HUDEP-2 (cell line): ENCODE results near the gene CTIF.

ENCODE experiments used
- DNase-seq, 76 experiments: peaks; one replicate each; lab custom pipeline; 2025; ENCODE audit not compliant: unreplicated experiment in 76 of 76; lab: John Stamatoyannopoulos, UW

CTIF gene

DNA sequence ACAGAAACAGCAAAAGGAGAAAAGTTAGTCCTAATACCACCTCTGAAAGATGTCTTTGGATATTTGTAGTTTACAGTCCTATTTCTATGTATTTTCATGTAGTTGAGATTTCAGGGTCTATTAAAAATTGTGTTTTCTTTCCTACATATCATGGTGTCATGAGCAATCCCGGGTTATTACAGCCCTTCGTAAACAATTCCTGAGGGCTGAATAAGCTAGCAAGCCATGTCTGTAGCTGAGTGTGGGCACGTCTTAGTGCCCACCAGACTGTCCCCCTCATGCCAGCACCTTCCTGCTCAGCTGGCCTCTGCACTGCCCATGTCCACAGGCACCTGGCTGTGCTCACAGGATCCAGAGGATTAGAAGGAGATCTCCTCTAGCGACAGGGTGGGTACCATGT, 60.6 kb downstream of the CTIF start:
- DNase-seq = no peak

DNA sequence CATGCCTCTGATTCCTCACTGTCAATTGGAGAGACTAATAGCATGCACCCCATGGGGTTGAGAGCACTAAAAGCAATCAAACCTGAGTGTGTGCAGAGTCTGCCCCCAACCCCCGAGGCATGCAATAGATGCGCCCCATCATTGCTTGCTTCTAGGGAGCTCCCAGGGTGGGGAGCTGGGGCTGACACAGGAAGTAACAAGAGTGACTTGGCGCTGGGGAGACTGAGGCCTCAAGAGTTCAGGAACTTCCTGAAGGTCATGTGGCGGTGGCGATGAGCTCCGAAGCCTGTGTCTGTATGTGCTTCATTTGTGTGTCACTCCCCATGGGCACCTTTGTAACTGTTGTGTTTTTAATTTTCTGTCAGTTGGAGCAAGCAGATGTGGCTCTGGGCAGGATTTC, 61.2 kb downstream of the CTIF start:
- no peak for DNase-seq

DNA sequence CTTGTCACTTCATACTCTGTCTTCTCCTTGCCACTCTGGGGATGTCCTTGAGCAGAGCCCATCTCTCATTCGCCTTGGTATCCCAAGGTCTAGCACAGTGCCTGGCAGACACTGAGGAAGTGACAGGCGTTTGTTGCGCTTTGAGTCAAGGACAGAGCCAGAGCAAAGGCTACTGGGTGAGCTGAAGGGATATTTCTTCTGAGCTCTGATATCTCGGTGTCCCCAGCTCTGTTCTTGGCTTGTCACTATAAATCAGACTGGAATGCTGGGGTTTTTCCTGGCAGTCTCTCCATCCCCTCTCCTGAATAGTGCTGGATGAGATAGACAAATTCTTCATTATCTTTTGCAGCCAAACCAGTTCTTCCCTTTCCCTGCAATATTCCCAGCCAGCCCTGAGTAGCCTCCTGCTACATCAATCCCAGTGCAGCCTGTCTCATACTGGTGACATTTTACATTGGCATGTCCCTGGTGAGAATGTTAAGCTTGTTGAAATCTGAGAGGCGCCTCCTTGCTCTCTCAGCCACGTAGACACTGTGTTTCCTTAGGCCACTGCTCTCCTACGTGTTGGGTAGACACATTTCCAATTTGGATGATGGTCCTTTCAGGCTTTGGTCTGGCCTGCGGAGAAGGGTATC, 61.7 kb downstream of the CTIF start:
- DNase-seq = no peak

DNA sequence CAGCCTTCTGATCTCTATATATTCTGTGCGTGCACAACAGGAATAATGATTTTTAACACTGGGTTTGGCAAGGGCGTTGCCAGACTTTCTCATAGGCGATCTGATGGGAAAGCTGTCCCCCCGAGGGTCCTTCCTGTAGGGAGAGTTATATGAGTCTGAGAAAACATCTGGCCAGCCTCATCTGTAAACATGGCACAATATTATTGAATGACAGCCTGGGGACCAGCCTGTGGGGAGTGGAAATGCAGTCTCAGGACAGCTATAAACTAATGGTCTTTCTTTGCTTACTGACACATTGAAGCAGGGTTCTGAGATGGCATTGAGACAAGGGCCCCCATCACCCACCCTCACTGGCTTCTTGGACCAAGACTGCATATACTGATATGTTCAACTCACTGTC, 62.5 kb downstream of the CTIF start:
- no peak for DNase-seq

DNA sequence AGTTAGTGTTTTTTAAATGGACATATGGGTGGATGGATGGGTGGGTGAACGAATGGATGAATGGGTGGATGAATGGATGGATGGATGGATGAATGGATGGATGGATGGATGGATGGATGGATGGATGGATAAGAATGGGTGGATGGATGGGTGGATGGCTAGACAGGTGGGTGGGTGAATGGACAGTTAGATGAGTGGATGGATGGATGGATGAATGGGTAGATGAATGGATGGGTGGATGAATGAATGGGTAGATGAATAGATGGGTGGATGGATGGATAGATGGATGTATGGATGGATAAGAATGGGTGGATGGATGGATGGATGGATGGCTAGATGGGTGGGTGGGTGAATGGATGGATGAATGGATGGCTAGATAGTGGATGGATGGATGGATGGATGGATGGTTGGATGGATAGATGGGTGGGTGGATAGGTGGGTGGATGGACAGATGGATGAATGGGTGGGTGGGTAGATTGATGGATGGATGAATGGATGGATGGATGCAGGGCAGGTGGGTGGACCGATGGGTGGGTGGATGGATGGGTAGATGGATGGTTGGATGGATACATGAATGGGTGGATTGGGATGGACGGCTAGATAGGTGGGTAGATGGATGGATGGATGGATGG, 64.0 kb downstream of the CTIF start:
- DNase-seq = no peak

DNA sequence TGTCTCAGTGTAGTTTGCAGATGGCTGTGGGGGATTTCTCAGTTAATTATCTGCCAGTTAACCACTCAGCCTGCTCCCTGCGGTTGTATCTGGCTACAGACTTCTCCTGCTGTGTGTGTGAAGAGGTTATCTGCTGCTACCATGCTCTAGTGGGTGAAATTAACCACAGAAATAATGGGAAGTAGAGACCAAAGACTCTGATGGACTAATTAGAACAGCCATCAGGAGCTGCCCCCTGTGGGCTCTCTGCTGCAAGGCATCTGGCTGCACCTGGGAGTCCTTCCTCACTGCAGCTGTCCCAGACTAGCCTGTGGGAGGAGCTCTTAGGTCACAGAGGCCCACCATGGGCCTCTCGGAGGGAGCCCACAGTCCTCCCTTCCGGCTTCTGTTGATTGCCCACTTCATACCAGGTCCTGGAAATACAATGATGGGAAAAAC, 66.6 kb downstream of the CTIF start:
- DNase-seq = peak in 63 of 76 experiments; percentile 2 to 91 (median 40)

DNA sequence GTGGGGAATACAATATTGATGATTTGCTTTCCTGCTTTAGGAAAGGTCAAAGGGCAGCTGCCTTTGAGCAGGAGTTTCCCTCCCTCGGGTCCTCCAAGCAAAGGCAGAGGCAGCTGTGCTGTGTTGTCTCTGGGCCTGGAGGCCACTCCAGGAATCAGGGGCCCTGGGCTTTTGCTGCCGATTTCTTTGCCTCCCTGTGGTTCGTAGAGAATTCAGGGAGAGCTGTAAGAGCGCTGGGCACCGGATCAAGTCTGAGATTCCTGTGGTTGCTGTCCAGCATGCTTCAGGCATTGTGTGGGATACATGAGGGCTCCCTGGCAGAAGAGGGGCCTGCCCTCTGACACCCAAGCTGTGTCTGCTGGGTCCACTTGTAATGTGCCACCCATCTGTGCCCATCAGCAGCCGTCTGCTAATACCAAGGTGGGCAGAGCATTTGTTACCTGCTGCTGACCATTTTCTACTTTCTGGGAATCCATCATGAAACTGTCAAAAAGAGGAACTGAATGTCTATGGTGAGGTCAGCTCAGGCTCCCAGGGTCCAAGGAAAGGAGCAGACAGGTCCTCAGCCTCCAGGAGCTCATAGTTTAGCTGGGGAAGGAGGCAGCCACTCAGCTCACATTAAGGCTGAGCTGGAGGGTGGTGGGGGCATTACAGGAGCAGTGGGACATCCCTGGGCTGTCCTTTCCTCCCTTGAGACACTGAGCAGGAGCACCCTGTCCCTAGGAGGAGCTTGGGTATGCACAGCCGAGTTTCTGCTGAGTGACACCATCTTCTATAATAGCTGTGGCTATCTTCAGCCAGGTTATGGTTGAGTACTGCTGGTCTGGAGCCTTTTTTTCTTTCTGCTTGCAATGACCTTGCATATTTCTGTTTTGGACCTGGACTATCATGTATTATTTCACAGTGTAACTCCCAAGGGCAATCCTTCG, 68.5 kb downstream of the CTIF start:
- no peak for DNase-seq

DNA sequence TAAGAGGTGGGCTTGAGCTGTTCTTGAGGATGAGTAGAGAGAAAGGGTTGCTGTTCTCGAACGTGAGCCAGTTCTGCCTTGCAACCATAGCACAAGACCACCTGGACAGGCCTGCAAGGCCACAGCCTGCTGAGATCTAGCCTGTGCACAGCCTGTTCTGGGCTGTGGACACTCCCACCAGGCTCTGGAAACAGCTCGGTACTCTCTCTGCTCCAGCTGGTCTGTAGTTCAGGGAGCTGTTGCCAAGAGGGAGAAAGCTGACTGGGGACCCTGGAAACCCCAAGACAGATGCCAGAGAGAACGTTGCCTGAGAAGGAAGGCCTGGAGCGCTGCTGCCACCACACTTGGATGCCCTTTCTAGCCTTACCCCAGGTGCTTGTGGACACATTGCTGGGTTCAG, 69.8 kb downstream of the CTIF start:
- no peak for DNase-seq

DNA sequence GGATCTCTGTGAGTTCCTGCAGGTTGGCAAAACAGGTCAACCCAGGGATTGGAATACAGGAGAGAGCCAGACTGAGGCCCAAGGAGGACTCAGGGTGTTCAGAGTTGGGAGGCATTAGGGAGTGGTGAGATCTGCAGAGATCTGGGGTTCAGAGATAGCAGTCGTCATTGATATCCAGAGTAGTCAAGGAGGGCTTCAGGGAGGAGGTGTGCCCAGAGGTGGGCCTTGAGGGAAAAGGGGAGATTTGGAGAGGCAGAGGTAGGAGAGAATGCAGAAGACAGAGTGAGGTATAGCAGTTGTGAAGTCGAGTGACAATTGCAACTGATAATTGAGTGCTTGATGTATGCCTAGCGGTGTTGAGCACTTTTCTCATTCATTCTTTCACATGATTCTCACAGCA, 70.3 kb downstream of the CTIF start:
- DNase-seq = no peak

DNA sequence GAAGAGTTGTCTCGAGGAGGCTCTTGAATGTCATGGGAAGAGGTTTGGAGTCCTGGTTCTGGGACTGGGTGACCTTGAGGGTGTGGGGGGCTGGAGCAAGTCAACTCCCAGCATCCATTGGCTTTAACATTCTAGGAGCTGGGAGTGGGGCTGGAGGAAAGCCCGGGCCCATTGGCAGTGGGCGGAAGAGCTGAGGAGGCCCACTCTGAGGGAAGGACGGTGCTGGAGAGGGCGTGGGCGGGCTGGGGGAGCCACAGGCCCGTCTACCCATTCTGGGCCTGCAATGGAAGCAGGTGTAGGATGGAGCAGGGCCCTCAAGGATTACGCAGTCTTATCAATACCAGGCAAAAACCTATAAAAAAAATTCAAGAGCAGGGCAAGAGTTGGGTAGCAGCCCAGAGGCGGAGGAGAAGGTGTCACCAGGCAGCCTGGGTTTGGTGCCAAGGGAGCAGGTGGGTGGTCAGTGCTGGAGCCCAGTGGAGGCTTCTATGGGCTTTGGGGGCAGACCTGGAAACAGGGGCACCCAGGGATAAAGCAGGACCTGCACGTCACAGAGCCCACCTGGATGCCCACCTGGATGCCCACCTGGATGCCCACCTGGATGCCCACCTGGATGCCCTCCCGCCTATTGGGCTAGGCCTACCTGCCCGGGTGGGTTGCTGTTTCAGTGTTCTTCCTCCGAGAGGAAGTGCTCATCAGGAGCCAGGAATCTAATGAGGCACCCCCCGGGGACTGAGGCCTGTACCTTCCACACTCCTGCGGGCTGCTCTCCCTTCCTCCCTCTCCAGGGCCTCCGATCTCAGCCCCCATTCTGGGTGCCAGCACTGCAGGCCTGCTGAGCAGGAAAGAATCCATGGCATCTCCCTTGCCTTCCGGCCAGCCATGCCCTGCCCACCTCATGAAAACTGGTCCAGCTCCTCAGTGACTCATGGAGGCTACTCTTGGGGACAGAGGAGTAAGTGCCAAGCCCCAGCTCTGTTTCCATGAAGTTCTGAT, 71.3 kb downstream of the CTIF start:
- no peak for DNase-seq

DNA sequence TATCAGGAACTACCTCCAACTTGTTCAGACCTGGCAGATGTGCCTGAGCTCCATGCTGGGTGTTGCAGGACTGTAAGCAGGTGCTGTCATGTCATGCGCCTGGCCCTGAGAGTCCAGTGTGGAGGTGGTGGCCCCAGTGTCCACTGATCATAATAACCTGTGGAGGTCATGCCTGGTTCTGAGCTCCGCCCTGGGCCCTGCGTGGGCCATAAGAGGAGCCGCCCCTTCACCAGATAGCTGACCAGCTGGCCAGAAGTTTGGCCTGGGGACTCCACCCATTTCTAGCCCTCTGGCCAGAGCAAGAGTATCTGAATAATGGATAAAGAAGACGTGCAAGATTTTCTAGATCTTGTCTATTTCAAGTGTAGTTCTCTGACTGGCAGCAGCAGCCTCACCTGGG, 72.4 kb downstream of the CTIF start:
- DNase-seq = no peak

DNA sequence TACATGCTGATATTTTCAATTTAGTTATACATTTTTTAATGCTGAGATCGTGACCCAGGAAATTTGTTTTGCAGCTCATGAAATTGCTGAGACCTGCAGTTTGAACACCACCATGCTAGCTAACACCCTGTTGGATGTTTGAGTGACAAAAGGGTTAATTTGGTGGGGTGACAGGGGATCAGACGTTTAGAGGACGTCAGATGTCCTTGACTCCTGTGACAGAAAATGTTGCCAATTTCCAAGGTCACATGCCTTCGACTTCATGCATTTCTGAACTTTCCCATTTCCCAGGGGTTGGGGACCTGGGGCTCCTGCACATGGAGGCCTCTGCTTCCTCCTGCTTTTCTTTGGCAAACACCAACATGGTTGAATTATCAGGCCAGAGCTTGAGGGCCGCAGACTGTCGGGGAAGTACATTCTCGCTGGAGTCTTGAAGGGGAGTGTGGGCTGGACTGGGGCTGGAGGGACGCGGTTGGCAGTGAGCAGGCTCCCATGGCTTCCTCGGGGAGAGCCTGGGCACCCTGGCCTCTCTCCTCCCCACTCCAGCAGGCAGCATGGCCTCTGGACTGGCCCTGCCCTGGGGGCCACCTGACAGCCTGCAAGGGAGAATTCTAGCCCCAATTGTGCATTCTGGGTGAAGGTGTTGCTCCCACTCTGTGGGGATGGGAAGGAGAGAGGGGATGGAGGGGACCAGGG, 73.1 kb downstream of the CTIF start:
- no peak for DNase-seq

DNA sequence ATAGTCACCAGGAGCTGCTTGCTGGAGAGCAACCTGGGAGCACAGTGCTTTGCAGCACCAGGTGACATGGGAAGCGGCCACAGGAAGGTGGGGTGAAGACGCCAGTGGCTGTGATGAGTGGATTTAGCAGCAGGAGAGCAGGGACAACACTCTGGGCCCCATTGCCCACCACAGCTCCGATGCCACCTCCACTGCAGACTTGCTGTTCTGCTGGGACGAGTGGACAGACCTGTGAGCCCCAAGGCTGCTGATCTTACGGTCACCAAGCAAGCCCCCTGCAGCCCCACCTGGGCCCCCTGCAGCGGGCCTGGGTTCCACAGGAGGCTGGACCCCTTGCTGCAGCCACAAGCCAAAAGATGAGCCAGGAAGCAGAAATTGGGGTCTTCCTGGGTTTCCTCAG, 73.7 kb downstream of the CTIF start:
- no peak for DNase-seq

DNA sequence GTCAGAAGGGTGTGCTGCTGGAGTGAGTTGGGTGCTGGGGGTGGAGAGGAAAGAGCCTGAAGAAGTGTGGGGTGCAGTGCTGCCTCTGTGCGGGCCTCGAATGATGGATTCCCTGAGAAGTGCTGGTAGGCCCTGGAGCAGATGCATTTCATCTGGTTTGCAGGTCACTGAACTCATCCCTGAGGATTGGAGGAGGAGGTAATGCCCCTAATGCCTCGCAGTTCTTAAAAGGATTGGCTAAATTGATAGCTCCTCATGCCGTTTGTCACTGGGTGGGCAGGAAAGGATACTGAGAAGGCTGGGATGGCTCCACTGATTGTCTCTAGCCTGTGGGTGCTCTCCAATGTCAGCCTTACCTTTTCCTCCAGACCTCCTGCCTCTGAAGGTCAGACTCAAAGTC, 74.1 kb downstream of the CTIF start:
- no peak for DNase-seq

DNA sequence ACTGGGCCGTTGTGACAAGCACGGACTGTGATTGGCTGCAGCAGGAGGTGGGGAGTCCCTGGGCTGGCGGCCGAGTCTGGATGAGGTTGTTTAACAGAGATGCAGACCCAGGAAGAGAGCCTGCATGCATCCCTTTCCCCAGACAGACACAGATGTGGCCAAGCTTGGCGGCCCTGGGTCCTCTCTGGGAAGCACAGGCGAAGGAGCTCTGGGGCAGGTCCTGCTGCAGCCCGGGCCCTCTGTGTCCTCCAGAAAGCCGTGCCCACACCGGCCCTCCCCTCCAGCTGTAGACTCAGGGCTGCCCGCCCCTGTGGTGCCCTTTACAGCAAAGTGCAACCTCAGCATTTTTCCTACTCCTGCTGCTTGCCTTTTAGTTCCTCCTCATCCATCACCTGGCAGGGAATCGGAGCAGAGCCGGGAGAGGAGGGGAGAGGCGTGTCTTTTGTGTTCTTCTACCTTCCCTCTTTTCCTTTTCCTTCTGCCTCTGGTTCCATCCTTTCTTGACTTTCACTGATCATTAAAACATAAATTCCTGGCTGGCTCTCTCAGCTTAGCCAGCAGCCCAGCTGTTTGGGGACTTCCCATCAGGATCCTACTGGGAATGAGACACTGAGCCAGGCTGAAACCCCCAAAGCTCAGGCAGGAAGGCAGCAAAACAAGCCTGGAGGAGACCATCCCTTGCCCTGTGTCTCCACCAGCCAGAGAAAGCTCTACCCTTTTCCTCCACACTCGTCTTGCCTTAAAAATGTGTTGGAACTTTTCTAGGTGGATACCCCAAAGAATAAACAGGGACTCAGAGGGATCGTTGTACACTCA, 75.0 kb downstream of the CTIF start:
- DNase-seq = no peak

DNA sequence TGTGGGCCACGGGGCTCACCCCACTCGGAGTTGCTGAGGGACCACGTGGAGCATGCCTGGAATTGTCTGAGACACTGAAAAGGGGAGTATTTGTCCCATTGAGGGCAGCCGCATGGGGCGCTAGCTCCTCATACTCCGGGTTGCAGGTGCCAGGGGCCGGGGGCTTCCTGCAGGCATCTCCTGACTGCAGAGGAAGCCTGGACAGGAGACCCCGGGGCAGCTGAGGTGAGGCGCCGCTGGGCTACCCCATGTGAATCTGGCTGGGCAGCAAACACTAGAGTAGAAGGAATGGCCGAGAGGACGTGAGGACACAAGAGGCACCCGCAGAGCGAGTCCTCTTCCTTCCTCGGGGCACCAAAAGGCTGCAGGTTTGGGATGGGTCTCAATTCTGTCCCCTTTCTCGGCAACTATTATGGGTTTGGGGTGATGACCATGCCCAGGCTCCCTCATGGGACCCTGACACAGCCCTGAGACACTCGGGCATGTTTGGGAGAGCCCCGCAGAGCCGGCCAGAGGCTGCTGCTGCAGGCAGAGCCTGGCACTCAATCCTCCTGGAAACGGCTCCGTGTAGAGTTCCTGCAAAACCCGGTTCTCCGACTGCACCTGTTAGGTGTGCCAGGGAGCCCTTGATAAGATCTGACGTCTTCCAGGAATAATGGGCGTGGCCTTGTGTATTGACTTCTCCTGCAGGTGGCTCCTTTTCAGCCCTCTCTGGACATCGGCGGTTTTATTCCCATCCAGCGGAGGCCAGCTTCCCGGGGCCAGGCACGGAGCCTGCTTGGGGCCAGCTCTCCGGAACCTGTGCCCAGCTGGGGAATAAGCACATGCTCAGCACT, 77.0 kb downstream of the CTIF start:
- no peak for DNase-seq

DNA sequence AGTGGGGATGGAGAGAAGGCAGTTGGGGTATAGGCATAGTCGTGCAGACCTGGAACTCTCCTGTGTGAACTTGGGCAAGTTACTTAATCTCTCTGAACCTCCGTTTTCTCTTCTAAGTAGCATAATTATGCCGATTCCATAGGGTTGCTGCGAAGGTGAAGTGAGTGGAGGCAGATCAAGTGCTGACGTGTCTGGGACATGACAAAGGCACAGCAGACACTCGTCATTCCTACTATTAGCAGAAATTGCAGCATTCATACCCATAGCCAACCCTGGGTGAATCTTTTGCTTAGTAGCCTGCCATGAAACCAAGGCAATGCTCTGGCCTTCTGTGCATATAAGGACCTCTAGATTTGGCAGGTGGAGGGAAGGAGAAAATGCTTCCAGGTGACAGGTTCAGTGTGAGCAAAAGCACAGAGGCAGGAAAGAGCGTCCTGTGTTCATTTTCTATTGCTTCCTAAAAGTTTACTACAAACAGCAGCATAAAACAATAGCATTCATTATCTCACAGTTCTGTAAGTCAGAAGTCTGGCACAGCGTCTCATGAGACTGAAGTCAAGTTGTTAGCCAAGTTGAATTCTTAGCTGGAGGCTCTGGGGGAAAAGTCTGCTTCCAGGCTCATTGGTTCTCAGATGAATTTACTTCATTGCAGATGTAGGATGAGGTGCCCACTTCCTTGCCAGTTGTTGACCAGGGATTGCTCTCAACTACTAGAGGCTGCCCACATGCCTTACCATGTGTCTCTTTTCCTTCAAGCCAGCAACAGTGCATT, 77.8 kb downstream of the CTIF start:
- no peak for DNase-seq
